ENCODE measurements around the gene HMGN3. TPM values are rescaled to one million over a fixed set of nuclear protein-coding genes. Genes with fewer than 3 reads are reported as not detected.
"Not testable (repeated sequence)": the region's sequence is repeated elsewhere in the genome, so short reads cannot be mapped to it uniquely, and the experiment has no call there.

Gene HMGN3
- total and polyA plus RNA-seq, 2 of the 4 experiments (the other 2 are of a cell fraction), result 6.8 to 35.5 TPM

DNA sequence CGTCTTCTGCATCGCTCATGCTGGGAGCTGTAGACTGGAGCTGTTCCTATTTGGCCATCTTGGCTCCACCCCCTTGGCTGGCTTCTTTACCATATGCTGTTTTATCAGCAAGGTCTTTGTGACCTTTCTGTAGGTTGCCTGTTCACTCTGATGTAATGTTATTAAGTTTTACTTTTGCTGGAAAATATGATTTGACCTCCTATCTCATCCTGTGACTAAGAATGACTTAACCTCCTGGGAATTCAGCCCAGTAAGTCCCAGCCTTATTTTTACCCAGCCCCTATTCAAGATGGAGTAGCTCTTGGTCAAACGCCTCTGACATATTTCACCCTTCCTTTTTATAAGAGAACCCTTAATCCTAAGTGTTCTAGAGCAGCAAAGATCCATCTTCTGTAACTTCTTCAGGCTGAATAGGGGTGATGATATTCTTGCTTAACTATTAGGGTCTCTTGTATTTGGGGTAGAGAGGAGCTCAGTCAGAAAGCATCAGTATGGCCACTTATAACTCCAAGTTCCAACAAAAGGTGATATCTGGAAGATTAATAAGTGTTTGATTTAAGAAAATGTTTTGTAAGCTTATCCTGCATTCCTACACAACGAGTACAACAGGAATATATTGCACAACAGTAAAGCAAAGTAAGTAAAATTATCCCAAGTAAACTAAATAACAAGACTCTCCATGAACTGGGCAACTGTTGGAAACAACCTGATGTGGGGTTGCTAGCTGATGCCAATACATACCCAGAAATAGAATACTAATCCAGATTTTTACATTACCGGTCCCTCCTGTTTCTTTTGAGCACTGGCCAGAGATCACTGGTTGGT is 23.1 kb upstream of the HMGN3 start:
- H3K18ac ChIP-seq (ENCODE audit: low read depth, low read length), result no peak overlapping the region
- H3K4me3 ChIP-seq (ENCODE audit: insufficient read depth, low read depth, low read length), result no peak overlapping the region
- no peak overlapping the region for H3K14ac ChIP-seq (replicated peaks; ENCODE audit: low read depth, low read length)
- H3K9ac ChIP-seq (ENCODE audit: low read depth, low read length), result no peak overlapping the region
- in situ Hi-C loops (cut with MboI; ENCODE audit: low sequenced_read_pairs) (no loop called here), dilution Hi-C loops (cut with HindIII; ENCODE audit: low sequenced_read_pairs, unreplicated experiment) (no loop called here), intact Hi-C loops (cut with micrococcal nuclease) (no loop called here)
- H2BK5ac ChIP-seq (ENCODE audit: low read depth, low read length, poor library complexity, severe bottlenecking), result peak overlapping the region; percentile 26
- H3K4me1 ChIP-seq (ENCODE audit: control insufficient read depth, insufficient read depth, low read length), result no peaks in the 10 kb centered on the region
- WGBS, 2 experiments (ENCODE audit: extremely low coverage in 2 of 2, insufficient read length in 1 of 2), result no CpG with 5 or more reads among the region's 5 CpGs
- H3K27me3 ChIP-seq (ENCODE audit: control insufficient read depth, insufficient read depth, low read length), result no peaks in the 10 kb centered on the region
- no peak overlapping the region for H3K56ac ChIP-seq (ENCODE audit: extremely low read depth, insufficient read depth, low read length)
- no peak overlapping the region for H2BK20ac ChIP-seq (ENCODE audit: low read depth, low read length)
- ChIA-PET POLR2A (ENCODE audit: unreplicated experiment) (no interaction called here), CTCF (interaction anchor here (0.6 kb wide), 1 partner anchor 502 kb away, joined by 4 read pairs; no protein-coding TSS in a partner anchor)
- H2BK120ac ChIP-seq (ENCODE audit: low read depth, low read length), result no peak overlapping the region
- DNase-seq, result peak; percentile 66
- no peaks in the 10 kb centered on the region for H4K20me1 ChIP-seq (ENCODE audit: insufficient read depth, low read length)
- H3K36me3 ChIP-seq (ENCODE audit: control insufficient read depth, insufficient read depth, low read length), result no peaks in the 10 kb centered on the region
- H2AK9ac ChIP-seq (replicated peaks; ENCODE audit: low read depth, low read length, poor library complexity), result no peak overlapping the region
- H2AK5ac ChIP-seq (ENCODE audit: low read depth, low read length), result no peak overlapping the region
- no peak overlapping the region for H3K23ac ChIP-seq (ENCODE audit: low read depth, low read length)
- no peak for TF ChIP-seq CHD1 (IDR thresholded peaks at IDR 0.05; ENCODE audit: low read depth, low read length)
- peak; percentile 73 for TF ChIP-seq CEBPB (IDR thresholded peaks at IDR 0.05; ENCODE audit: low read depth, low read length)
- no peak overlapping the region for H2BK15ac ChIP-seq (ENCODE audit: low read depth, low read length)
- H4K91ac ChIP-seq (ENCODE audit: insufficient read depth, low read depth, low read length), result no peak overlapping the region
- no peak overlapping the region for H2AFZ ChIP-seq (replicated peaks; ENCODE audit: low read length, poor library complexity)
- H4K5ac ChIP-seq (ENCODE audit: low read depth, low read length), result no peak overlapping the region
- H3K79me1 ChIP-seq (ENCODE audit: low read depth in 1 of 2, low read length in 2 of 2), result no peaks in the 10 kb centered on the region
- no peak overlapping the region for H3K4ac ChIP-seq (ENCODE audit: low read depth, low read length)
- no peaks in the 10 kb centered on the region for H3K9me1 ChIP-seq (ENCODE audit: insufficient read depth, low read length)
- H3K27ac ChIP-seq (ENCODE audit: insufficient read depth, low read length), result no peak overlapping the region
- no peak overlapping the region for H3K4me2 ChIP-seq (ENCODE audit: low read depth, low read length)
- H4K8ac ChIP-seq (ENCODE audit: low read depth in 2 of 2, low read length in 2 of 2), result no peak overlapping the region
- ATAC-seq (ENCODE audit: low read depth), result peak; percentile 66
- BruUV-seq (replicated peaks), result no TSS peak
- H3K9me3 ChIP-seq (ENCODE audit: control insufficient read depth, insufficient read depth, low read length), result no peaks in the 10 kb centered on the region

GRCh38 chr6:79256770-79257169 is 22.3 kb upstream of the HMGN3 start:
- H3K79me1 ChIP-seq (ENCODE audit: low read depth in 1 of 2, low read length in 2 of 2); CTCF ChIA-PET; H4K5ac ChIP-seq (ENCODE audit: low read depth, low read length); intact Hi-C loops (cut with micrococcal nuclease); H3K14ac ChIP-seq (replicated peaks; ENCODE audit: low read depth, low read length); H4K8ac ChIP-seq (ENCODE audit: low read depth in 2 of 2, low read length in 2 of 2); H3K18ac ChIP-seq (ENCODE audit: low read depth, low read length); H3K36me3 ChIP-seq (ENCODE audit: control insufficient read depth, insufficient read depth, low read length); H2BK120ac ChIP-seq (ENCODE audit: low read depth, low read length); H3K9me3 ChIP-seq (ENCODE audit: control insufficient read depth, insufficient read depth, low read length); in situ Hi-C loops (cut with MboI; ENCODE audit: low sequenced_read_pairs); H3K4ac ChIP-seq (ENCODE audit: low read depth, low read length); H2BK15ac ChIP-seq (ENCODE audit: low read depth, low read length); H3K56ac ChIP-seq (ENCODE audit: extremely low read depth, insufficient read depth, low read length); H4K91ac ChIP-seq (ENCODE audit: insufficient read depth, low read depth, low read length); H3K4me1 ChIP-seq (ENCODE audit: control insufficient read depth, insufficient read depth, low read length); H4K20me1 ChIP-seq (ENCODE audit: insufficient read depth, low read length); H2BK20ac ChIP-seq (ENCODE audit: low read depth, low read length); H2AFZ ChIP-seq (replicated peaks; ENCODE audit: low read length, poor library complexity); H2AK9ac ChIP-seq (replicated peaks; ENCODE audit: low read depth, low read length, poor library complexity); H2AK5ac ChIP-seq (ENCODE audit: low read depth, low read length); H3K23ac ChIP-seq (ENCODE audit: low read depth, low read length); POLR2A ChIA-PET (ENCODE audit: unreplicated experiment); H3K27me3 ChIP-seq (ENCODE audit: control insufficient read depth, insufficient read depth, low read length); H3K4me3 ChIP-seq (ENCODE audit: insufficient read depth, low read depth, low read length); DNase-seq; dilution Hi-C loops (cut with HindIII; ENCODE audit: low sequenced_read_pairs, unreplicated experiment); H2BK5ac ChIP-seq (ENCODE audit: low read depth, low read length, poor library complexity, severe bottlenecking); H3K9ac ChIP-seq (ENCODE audit: low read depth, low read length); BruUV-seq (replicated peaks); ATAC-seq (ENCODE audit: low read depth); H3K9me1 ChIP-seq (ENCODE audit: insufficient read depth, low read length); H3K27ac ChIP-seq (ENCODE audit: insufficient read depth, low read length); H3K4me2 ChIP-seq (ENCODE audit: low read depth, low read length): not testable (repeated sequence)
- 90% methylated on average over 2 of the region's 10 CpGs; no CpG with 5 or more reads in 1 of the 2 experiments for WGBS, 2 experiments (ENCODE audit: extremely low coverage in 2 of 2, insufficient read length in 1 of 2)
